Pulmonary artery endothelial cell (primary cell): Measurements from ENCODE around the gene NPB. TPM values are rescaled to one million over a fixed set of nuclear protein-coding genes. Genes with fewer than 3 reads are reported as not detected.

ENCODE experiments used
- DNase-seq: peaks from one replicate; pipeline ENCODE4 v3.0.0-alpha.2; 2011; ENCODE audit warnings: low read depth, low spot score
- total RNA-seq: library from RNA; depleted of rRNA; stranded (reverse); fragments of >200 nt; gene quantifications from 2 replicates; pipeline ENCODE4 v1.2.3, GENCODE V29; 2014

The NPB gene
- total RNA-seq, 1 donor from 2014 or later, result 0.20 TPM

GRCh38 chr17:81940538-81941483, 38.8 kb downstream of the NPB start:
- DNase-seq, result no peak

- DNase-seq, result no peak
These were observed 39.6 kb downstream of the NPB start for GRCh38 chr17:81941484-81942166.

GRCh38 chr17:81942167-81942553, 40.1 kb downstream of the NPB start:
- no peak for DNase-seq

- no peak for DNase-seq
These were observed 42.8 kb downstream of the NPB start for GRCh38 chr17:81944858-81945257.

- DNase-seq, result no peak
These were observed 45.2 kb downstream of the NPB start, which contains the start of gene MYADML2 for GRCh38 chr17:81947189-81947588. Gene MYADML2, minus strand, starts transcription at chr17:81947233. Its CDS starts 5,492 bp downstream, at chr17:81941741.

GRCh38 chr17:81948635-81949378, 46.8 kb downstream of the NPB start:
- DNase-seq, result no peak

- DNase-seq, result no peak
These were observed 48.5 kb downstream of the NPB start for GRCh38 chr17:81950501-81950900.

GRCh38 chr17:81951785-81952684, 50.0 kb downstream of the NPB start:
- no peak for DNase-seq

Other genes with a start within 250 kb of the NPB start
- gene PDE6G, start 245.7 kb upstream of the NPB start, total RNA-seq, result 0.26 and 0.56 TPM in 2 replicates
- 29.3 and 34.8 TPM in 2 replicates for gene OXLD1, start 235.6 kb upstream of the NPB start, total RNA-seq
- gene CCDC137, start 235.5 kb upstream of the NPB start, total RNA-seq, result 13.3 and 13.7 TPM in 2 replicates
- gene ARL16, start 218.4 kb upstream of the NPB start, total RNA-seq, result 16.5 and 43.3 TPM in 2 replicates
- 68.9 and 91.5 TPM in 2 replicates for gene HGS, start 218.2 kb upstream of the NPB start, total RNA-seq
- 17.1 and 24.5 TPM in 2 replicates for gene MRPL12, start 198.9 kb upstream of the NPB start, total RNA-seq
- gene SLC25A10, start 190.0 kb upstream of the NPB start, total RNA-seq, result 24.4 and 26.7 TPM in 2 replicates
- not detected in 2 replicates for gene GCGR, start 98.1 kb upstream of the NPB start, total RNA-seq
- 95.8 and 149 TPM in 2 replicates for gene MCRIP1, start 68.9 kb upstream of the NPB start, total RNA-seq
- gene PPP1R27, start 67.2 kb upstream of the NPB start, total RNA-seq, result not detected in 2 replicates
- 1,184 and 1,197 TPM in 2 replicates for gene P4HB, start 41.7 kb upstream of the NPB start, total RNA-seq
- 135 and 168 TPM in 2 replicates for gene ARHGDIA, start 30.9 kb upstream of the NPB start, total RNA-seq
- 228 and 268 TPM in 2 replicates for gene ALYREF, start 10.7 kb upstream of the NPB start, total RNA-seq
- 114 and 167 TPM in 2 replicates for gene ANAPC11, start 10.5 kb upstream of the NPB start, total RNA-seq
- gene PCYT2, start 9.2 kb downstream of the NPB start, total RNA-seq, result 46.2 and 53.6 TPM in 2 replicates
- 19.1 and 28.3 TPM in 2 replicates for gene SIRT7, start 15.9 kb downstream of the NPB start, total RNA-seq
- 18.3 and 24.2 TPM in 2 replicates for gene MAFG, start 25.5 kb downstream of the NPB start, total RNA-seq
- 98.3 and 122 TPM in 2 replicates for gene PYCR1, start 35.1 kb downstream of the NPB start, total RNA-seq
- gene MYADML2, start 45.0 kb downstream of the NPB start, total RNA-seq, result not detected in 2 replicates
- gene NOTUM, start 58.9 kb downstream of the NPB start, total RNA-seq, result 0.07 TPM in 1 of 2 replicates, not detected in the other
- 20.4 and 25.5 TPM in 2 replicates for gene ASPSCR1, start 75.4 kb downstream of the NPB start, total RNA-seq
- 39.0 and 40.9 TPM in 2 replicates for gene CENPX, start 120.6 kb downstream of the NPB start, total RNA-seq
- 20.2 and 30.5 TPM in 2 replicates for gene LRRC45, start 121.1 kb downstream of the NPB start, total RNA-seq
- gene RAC3, start 129.4 kb downstream of the NPB start, total RNA-seq, result 16.9 and 45.4 TPM in 2 replicates
- 51.8 and 56.6 TPM in 2 replicates for gene DCXR, start 135.5 kb downstream of the NPB start, total RNA-seq
- 25.7 and 29.9 TPM in 2 replicates for gene RFNG, start 149.6 kb downstream of the NPB start, total RNA-seq
- 110 and 118 TPM in 2 replicates for gene GPS1, start 149.7 kb downstream of the NPB start, total RNA-seq
- gene DUS1L, start 163.6 kb downstream of the NPB start, total RNA-seq, result 66.1 and 84.1 TPM in 2 replicates
- 98.9 and 106 TPM in 2 replicates for gene FASN, start 196.0 kb downstream of the NPB start, total RNA-seq